Vagina (tissue), 2 donors: ENCODE measurements around the gene FOCAD. TPM values are rescaled to one million over a fixed set of nuclear protein-coding genes. Genes with fewer than 3 reads are reported as not detected.

Source experiments
- DNase-seq, 2 donors: peaks; one replicate each; pipeline ENCODE4 v3.0.0-alpha.2; 2017; ENCODE audit errors: extremely low spot score in 2 of 2
- H3K27ac ChIP-seq: fragments of 200-600 bp; sonication (generic); one replicate; pipeline ENCODE4 v1.5.1; 2019
- H3K27me3 ChIP-seq: fragments of 200-600 bp; sonication (generic); one replicate; pipeline ENCODE4 v1.5.1; 2019
- H3K36me3 ChIP-seq, 2 donors: fragments of 200-600 bp; sonication (generic); one replicate each; pipeline ENCODE4 v1.5.1; 2017 to 2019
- H3K4me1 ChIP-seq: fragments of 200-600 bp; sonication (generic); one replicate; pipeline ENCODE4 v1.5.1; 2019
- H3K4me3 ChIP-seq, 2 donors: fragments of 200-600 bp; sonication (generic); 1 replicate in 1 of 2; 2 replicates in 1 of 2; pipeline ENCODE4 v1.5.1; 2016 to 2019
- H3K9me3 ChIP-seq: fragments of 200-600 bp; sonication (generic); one replicate; pipeline ENCODE4 v1.5.1; 2019
- POLR2A ChIP-seq, 2 donors: fragments of 450-650 bp; IDR thresholded peaks; one replicate each; pipeline ENCODE4 v1.6.1; 2017; ENCODE audit warnings: antibody characterized with exemption in 2 of 2, mild to moderate bottlenecking in 2 of 2, moderate library complexity in 2 of 2
- POLR2AphosphoS5 ChIP-seq, 2 donors: sonication (generic); formaldehyde crosslinking; IDR thresholded peaks; one replicate each; pipeline ENCODE4 v1.9.0; 2017; ENCODE audit warnings: antibody characterized with exemption in 2 of 2, mild to moderate bottlenecking in 2 of 2, low read depth in 1 of 2; ENCODE audit not compliant: insufficient read depth in 1 of 2
- intact Hi-C: fragments of 100-400 bp; cut with DNase I; formaldehyde crosslinking; loops from one replicate; pipeline ENCODE4 v1.15.1; 2023
- total RNA-seq: library from RNA; depleted of rRNA; stranded (reverse); fragments of >200 nt; gene quantifications from one replicate; pipeline ENCODE4 v1.2.3, GENCODE V29; 2016
- TF ChIP-seq, protein P1 (sequence below), 3 experiments: fragments of 450-650 bp in 2 of 3; fragments of 200-600 bp in 1 of 3; sonication (generic) in 1 of 3; IDR thresholded peaks; one replicate each; pipeline ENCODE4 v1.5.1; 2017 to 2019; ENCODE audit warnings: antibody characterized with exemption in 3 of 3, mild to moderate bottlenecking in 2 of 3, moderate library complexity in 2 of 3

Gene FOCAD
- total RNA-seq, 1 donor from 2014 or later = 39.8 TPM

DNA sequence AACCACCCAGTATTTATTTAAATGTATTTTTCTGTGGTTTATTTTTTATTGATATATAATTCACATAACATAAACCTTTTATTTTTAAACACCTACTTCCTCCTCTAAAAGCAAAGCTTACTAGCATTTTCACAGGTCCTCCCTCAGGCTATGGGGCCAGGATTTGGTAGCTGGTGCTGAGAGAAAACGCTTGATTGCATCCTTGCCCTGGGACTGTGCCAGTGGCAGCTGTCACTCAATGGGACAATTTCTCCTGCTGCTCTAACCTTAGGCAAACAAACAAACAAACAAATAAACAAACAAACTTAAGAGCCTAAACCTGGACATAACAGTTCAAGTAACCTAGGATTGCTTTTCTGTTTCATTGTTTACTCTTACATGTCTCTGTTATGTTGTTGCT, 102.7 kb downstream of the FOCAD start:
- Histone ChIP-seq H3K9me3 (no peaks in the 10 kb centered on the region), H3K27me3 (no peaks in the 10 kb centered on the region), H3K4me3 (no peak overlapping the region), H3K4me1 (no peaks in the 10 kb centered on the region), H3K27ac (no peak overlapping the region), H3K36me3 (peaks cover 0 to 3% of the 10 kb centered on the region in 2 donors)
- intact Hi-C loops = no loop called here
- TF ChIP-seq POLR2A (IDR thresholded peaks at IDR 0.05) (no peak), POLR2AphosphoS5 (IDR thresholded peaks at IDR 0.05; ENCODE audit: insufficient read depth in 1 of 2, low read depth in 1 of 2) (no peak)
- TF ChIP-seq, protein P1, sequence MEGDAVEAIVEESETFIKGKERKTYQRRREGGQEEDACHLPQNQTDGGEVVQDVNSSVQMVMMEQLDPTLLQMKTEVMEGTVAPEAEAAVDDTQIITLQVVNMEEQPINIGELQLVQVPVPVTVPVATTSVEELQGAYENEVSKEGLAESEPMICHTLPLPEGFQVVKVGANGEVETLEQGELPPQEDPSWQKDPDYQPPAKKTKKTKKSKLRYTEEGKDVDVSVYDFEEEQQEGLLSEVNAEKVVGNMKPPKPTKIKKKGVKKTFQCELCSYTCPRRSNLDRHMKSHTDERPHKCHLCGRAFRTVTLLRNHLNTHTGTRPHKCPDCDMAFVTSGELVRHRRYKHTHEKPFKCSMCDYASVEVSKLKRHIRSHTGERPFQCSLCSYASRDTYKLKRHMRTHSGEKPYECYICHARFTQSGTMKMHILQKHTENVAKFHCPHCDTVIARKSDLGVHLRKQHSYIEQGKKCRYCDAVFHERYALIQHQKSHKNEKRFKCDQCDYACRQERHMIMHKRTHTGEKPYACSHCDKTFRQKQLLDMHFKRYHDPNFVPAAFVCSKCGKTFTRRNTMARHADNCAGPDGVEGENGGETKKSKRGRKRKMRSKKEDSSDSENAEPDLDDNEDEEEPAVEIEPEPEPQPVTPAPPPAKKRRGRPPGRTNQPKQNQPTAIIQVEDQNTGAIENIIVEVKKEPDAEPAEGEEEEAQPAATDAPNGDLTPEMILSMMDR (IDR thresholded peaks at IDR 0.05) = no peak
- DNase-seq = no peak

- DNase-seq = no peak
- H3K4me3 ChIP-seq = no peak overlapping the region
- no peaks in the 10 kb centered on the region for H3K36me3 ChIP-seq
- no peaks in the 10 kb centered on the region for H3K9me3 ChIP-seq
- no peaks in the 10 kb centered on the region for H3K4me1 ChIP-seq
- intact Hi-C loops = no loop called here
- TF ChIP-seq POLR2A (IDR thresholded peaks at IDR 0.05) (no peak), POLR2AphosphoS5 (IDR thresholded peaks at IDR 0.05; ENCODE audit: insufficient read depth in 1 of 2, low read depth in 1 of 2) (no peak)
- TF ChIP-seq, protein P1 (IDR thresholded peaks at IDR 0.05) = no peak
- no peaks in the 10 kb centered on the region for H3K27me3 ChIP-seq
- H3K27ac ChIP-seq = no peak overlapping the region
Observed at GRCh38 chr9:20788526-20789451, 104.7 kb downstream of the FOCAD start.

DNA sequence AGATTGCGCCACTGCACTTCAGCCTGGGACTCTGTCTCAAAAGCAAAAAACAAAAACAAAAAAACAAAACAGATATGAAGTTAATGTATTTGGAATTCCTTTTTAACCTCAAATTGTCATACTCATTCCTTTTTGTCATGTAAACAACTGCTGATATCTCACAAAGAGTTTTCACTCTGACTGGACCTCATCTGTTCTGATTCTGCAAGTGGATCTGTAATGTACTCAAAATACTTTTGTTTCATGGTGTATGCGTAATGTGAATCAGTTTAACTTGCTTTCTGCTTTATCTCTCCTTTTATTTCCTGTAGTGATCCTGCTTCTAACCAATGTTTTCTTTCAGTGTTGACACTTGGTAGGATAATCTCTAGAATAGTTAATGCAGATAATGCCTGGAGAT, 106.7 kb downstream of the FOCAD start:
- no peaks in the 10 kb centered on the region for H3K36me3 ChIP-seq
- DNase-seq = no peak
- no peaks in the 10 kb centered on the region for H3K4me1 ChIP-seq
- intact Hi-C loops = no loop called here
- H3K9me3 ChIP-seq = no peaks in the 10 kb centered on the region
- H3K27ac ChIP-seq = no peak overlapping the region
- no peak overlapping the region for H3K4me3 ChIP-seq
- no peaks in the 10 kb centered on the region for H3K27me3 ChIP-seq
- no peak for TF ChIP-seq POLR2A (IDR thresholded peaks at IDR 0.05)
- no peak for TF ChIP-seq POLR2AphosphoS5 (IDR thresholded peaks at IDR 0.05; ENCODE audit: insufficient read depth in 1 of 2, low read depth in 1 of 2)
- TF ChIP-seq, protein P1 (IDR thresholded peaks at IDR 0.05) = no peak

- intact Hi-C loops = no loop called here
- Histone ChIP-seq H3K27me3 (no peaks in the 10 kb centered on the region), H3K4me3 (no peak overlapping the region), H3K9me3 (no peaks in the 10 kb centered on the region), H3K4me1 (no peaks in the 10 kb centered on the region), H3K36me3 (no peaks in the 10 kb centered on the region), H3K27ac (no peak overlapping the region)
- no peak for DNase-seq
- no peak for TF ChIP-seq POLR2A (IDR thresholded peaks at IDR 0.05)
- no peak for TF ChIP-seq POLR2AphosphoS5 (IDR thresholded peaks at IDR 0.05; ENCODE audit: insufficient read depth in 1 of 2, low read depth in 1 of 2)
- TF ChIP-seq, protein P1 (IDR thresholded peaks at IDR 0.05) = no peak
Observed at GRCh38 chr9:20791682-20792081, 107.6 kb downstream of the FOCAD start.
